Keratinocyte (primary cell): Measurements from ENCODE around the gene DKC1. TPM values are rescaled to one million over a fixed set of nuclear protein-coding genes. Genes with fewer than 3 reads are reported as not detected.

Experiments used
- DNase-seq: peaks from one replicate; pipeline ENCODE4 v3.0.0-alpha.2; 2011; ENCODE audit warnings: low read depth, missing footprints, low spot score
- FAIRE-seq: peaks from 2 replicates; lab custom pipeline; 2011; peaks lifted over from hg19 to GRCh38; lab: Jason Lieb, UNC
- H2AFZ ChIP-seq: 2 replicates; pipeline ENCODE4 v1.6.0; 2012; ENCODE audit warnings: low read length, control low read depth, inconsistent platforms; ENCODE audit not compliant: control insufficient read depth
- H3K27ac ChIP-seq: 2 replicates; pipeline ENCODE4 v1.5.1; 2011; ENCODE audit warnings: low read length; ENCODE audit not compliant: control insufficient read depth, insufficient read depth
- H3K27me3 ChIP-seq: 3 replicates; pipeline ENCODE4 v1.6.0; 2011; ENCODE audit warnings: low read length; ENCODE audit not compliant: control insufficient read depth, insufficient read depth; ENCODE audit errors: extremely low read depth
- H3K36me3 ChIP-seq, 2 experiments: 2 replicates in 1 of 2; 3 replicates in 1 of 2; pipeline ENCODE4 v1.5.1; 2011; ENCODE audit warnings: low read length in 2 of 2, mild to moderate bottlenecking in 1 of 2; ENCODE audit not compliant: control insufficient read depth in 2 of 2, insufficient read depth in 2 of 2; ENCODE audit errors: extremely low read depth in 1 of 2
- H3K4me1 ChIP-seq: 3 replicates; pipeline ENCODE4 v1.5.1; 2011; ENCODE audit warnings: low read length; ENCODE audit not compliant: control insufficient read depth, insufficient read depth; ENCODE audit errors: extremely low read depth
- H3K4me2 ChIP-seq: 3 replicates; pipeline ENCODE4 v1.6.0; 2011; ENCODE audit warnings: low read depth, low read length; ENCODE audit not compliant: control insufficient read depth, insufficient read depth; ENCODE audit errors: extremely low read depth
- H3K4me3 ChIP-seq, 3 experiments: fragments of 200-600 bp in 1 of 3; sonication (generic) in 1 of 3; 2 replicates in 2 of 3; 3 replicates in 1 of 3; pipeline ENCODE4 v1.5.1; 2011 to 2016; ENCODE audit warnings: low read length in 3 of 3, mild to moderate bottlenecking in 3 of 3, control low read depth in 2 of 3, inconsistent platforms in 1 of 3, low read depth in 1 of 3, mixed read lengths in 1 of 3, mixed run types in 1 of 3, moderate library complexity in 1 of 3; ENCODE audit not compliant: control insufficient read depth in 2 of 3, insufficient read depth in 2 of 3; ENCODE audit errors: extremely low read depth in 1 of 3
- H3K79me2 ChIP-seq: 2 replicates; pipeline ENCODE4 v1.6.0; 2012; ENCODE audit warnings: low read length; ENCODE audit not compliant: control insufficient read depth, insufficient read depth
- H3K9ac ChIP-seq: 3 replicates; pipeline ENCODE4 v1.6.0; 2011; ENCODE audit warnings: low read length; ENCODE audit not compliant: control insufficient read depth, insufficient read depth; ENCODE audit errors: extremely low read depth
- H3K9me1 ChIP-seq: 3 replicates; pipeline ENCODE4 v1.6.0; 2011; ENCODE audit warnings: low read length; ENCODE audit not compliant: control insufficient read depth, insufficient read depth; ENCODE audit errors: extremely low read depth
- H3K9me3 ChIP-seq: 2 replicates; pipeline ENCODE4 v1.5.1; 2012; ENCODE audit warnings: low read depth, low read length; ENCODE audit not compliant: control insufficient read depth
- H4K20me1 ChIP-seq: 3 replicates; pipeline ENCODE4 v1.6.0; 2011; ENCODE audit warnings: low read length; ENCODE audit not compliant: control insufficient read depth, insufficient read depth; ENCODE audit errors: extremely low read depth
- CTCF ChIP-seq, 3 experiments: IDR thresholded peaks in 1 of 3; conservative IDR thresholded peaks in 1 of 3; optimal IDR thresholded peaks in 1 of 3; 2 replicates in 2 of 3; 3 replicates in 1 of 3; pipeline versions ENCODE3 to v1.5.1; 2011; ENCODE audit warnings: low read length in 3 of 3, mild to moderate bottlenecking in 3 of 3, moderate library complexity in 2 of 3, control low read depth in 1 of 3, inconsistent platforms in 1 of 3; ENCODE audit not compliant: insufficient read depth in 2 of 3; ENCODE audit errors: extremely low read depth in 1 of 3
- EZH2 ChIP-seq: IDR thresholded peaks from one replicate; pipeline ENCODE4 v1.6.1; 2012; ENCODE audit warnings: inconsistent platforms, mild to moderate bottlenecking, low read length, moderate library complexity
- dilution Hi-C: fragments of 300-500 bp; cut with MboI; formaldehyde crosslinking; loops from one replicate; pipeline ENCODE4 v1.7.0; 2020; ENCODE audit warnings: low sequenced_read_pairs; ENCODE audit not compliant: extremely low pct_ligation_motif_present
- polyA plus RNA-seq, 5 experiments: library from polyadenylated mRNA; depleted of rRNA in 3 of 5; stranded (reverse) in 3 of 5; stranded (forward) in 1 of 5; unstranded in 1 of 5; fragments of >200 nt; gene quantifications; 1 replicate in 1 of 5; 2 replicates in 3 of 5; 3 replicates in 1 of 5; pipeline versions ENCODE4 v1.2.1 to v1.2.3, GENCODE V29; 2011 to 2012; ENCODE audit warnings: missing spikeins in 2 of 5, low read depth in 1 of 5, low replicate concordance in 1 of 5

Gene DKC1
- polyA plus RNA-seq, 1 donor (not counting 4 experiments of a cell fraction or from before 2014, with no cell fraction given): 80.7 TPM

- FAIRE-seq: no peak
- TF ChIP-seq CTCF (optimal IDR thresholded peaks at IDR 0.05 in 1 of 3, IDR thresholded peaks at IDR 0.05 in 1 of 3, conservative IDR thresholded peaks at IDR 0.05 in 1 of 3; ENCODE audit: extremely low read depth in 1 of 3, insufficient read depth in 2 of 3, low read length in 3 of 3) (no peak), EZH2 (no peak)
Observed at GRCh38 chrX:154718616-154719015, 44.0 kb upstream of the DKC1 start.

GRCh38 chrX:154719132-154719675 is 43.5 kb upstream of the DKC1 start:
- TF ChIP-seq EZH2: no peak
- no peak for TF ChIP-seq CTCF (optimal IDR thresholded peaks at IDR 0.05 in 1 of 3, IDR thresholded peaks at IDR 0.05 in 1 of 3, conservative IDR thresholded peaks at IDR 0.05 in 1 of 3; ENCODE audit: extremely low read depth in 1 of 3, insufficient read depth in 2 of 3, low read length in 3 of 3)
- Histone ChIP-seq H4K20me1 (no peaks in the 10 kb centered on the region), H3K27me3 (no peaks in the 10 kb centered on the region), H3K4me1 (no peaks in the 10 kb centered on the region), H3K4me3 (no peak overlapping the region), H3K27ac (no peak overlapping the region), H2AFZ (no peak overlapping the region), H3K79me2 (no peaks in the 10 kb centered on the region), H3K4me2 (no peak overlapping the region), H3K9ac (no peak overlapping the region), H3K9me3 (peaks cover 3% of the 10 kb centered on the region), H3K36me3 (no peaks in the 10 kb centered on the region), H3K9me1 (no peaks in the 10 kb centered on the region)
- dilution Hi-C loops: no loop called here
- no peak for DNase-seq
- no peak for FAIRE-seq

More at GRCh38 chrX:154718616-154719015, 44.0 kb upstream of the DKC1 start:
- Histone ChIP-seq H3K9me1 (no peaks in the 10 kb centered on the region), H2AFZ (no peak overlapping the region), H3K79me2 (no peaks in the 10 kb centered on the region), H3K4me2 (no peak overlapping the region), H4K20me1 (no peaks in the 10 kb centered on the region), H3K4me3 (no peak overlapping the region), H3K4me1 (no peaks in the 10 kb centered on the region), H3K27me3 (no peaks in the 10 kb centered on the region), H3K9ac (no peak overlapping the region), H3K27ac (no peak overlapping the region), H3K36me3 (no peaks in the 10 kb centered on the region), H3K9me3 (peaks cover 3% of the 10 kb centered on the region)
- DNase-seq: no peak
- dilution Hi-C loops: no loop called here
